Calu3 (cell line): ENCODE measurements around the gene HPSE2. TPM values are rescaled to one million over a fixed set of nuclear protein-coding genes. Genes with fewer than 3 reads are reported as not detected.

Source experiments
- BruUV-seq: library from RNA; stranded (reverse); fragments of 400-500 nt; replicated peaks from 2 replicates; lab custom pipeline; 2021; lab: Mats Ljungman, UMichigan
- CTCF ChIA-PET: fragments of 300-600 bp; sonication (Branson Sonifier 250); formaldehyde crosslinking; loops from one replicate; lab custom pipeline; 2022; ENCODE audit warnings: antibody characterized with exemption; lab: Charles Lee
- DNase-seq: peaks from one replicate; pipeline ENCODE4 v3.0.0; 2022
- H3K27ac Mint-ChIP-seq: one replicate; pipeline ENCODE4 v1.8.0; 2022; ENCODE audit warnings: mixed read lengths; ENCODE audit not compliant: unreplicated experiment
- H3K27me3 Mint-ChIP-seq: one replicate; pipeline ENCODE4 v1.8.0; 2022; ENCODE audit warnings: mixed read lengths; ENCODE audit not compliant: unreplicated experiment
- H3K36me3 Mint-ChIP-seq: one replicate; pipeline ENCODE4 v1.8.0; 2022; ENCODE audit warnings: mild to moderate bottlenecking, moderate library complexity, mixed read lengths; ENCODE audit not compliant: insufficient read depth, unreplicated experiment
- H3K4me1 Mint-ChIP-seq: one replicate; pipeline ENCODE4 v1.8.0; 2022; ENCODE audit warnings: mild to moderate bottlenecking, low read depth, mixed read lengths; ENCODE audit not compliant: unreplicated experiment
- H3K4me3 Mint-ChIP-seq: one replicate; pipeline ENCODE4 v1.8.0; 2022; ENCODE audit warnings: mild to moderate bottlenecking, low read depth, moderate library complexity, mixed read lengths; ENCODE audit not compliant: unreplicated experiment
- H3K9me3 Mint-ChIP-seq: one replicate; pipeline ENCODE4 v1.8.0; 2022; ENCODE audit warnings: low read depth, mixed read lengths; ENCODE audit not compliant: unreplicated experiment
- CTCF ChIP-seq: fragments of 200-600 bp; IDR thresholded peaks from one replicate; pipeline ENCODE4 v1.8.0; 2022; ENCODE audit warnings: antibody characterized with exemption; ENCODE audit not compliant: unreplicated experiment
- intact Hi-C: fragments of 100-400 bp; cut with micrococcal nuclease; formaldehyde crosslinking; loops from one replicate; pipeline ENCODE4 v1.10.0; 2022; ENCODE audit not compliant: unreplicated experiment
- total RNA-seq: library from RNA; stranded (reverse); gene quantifications from 2 replicates; pipeline ENCODE4 v1.2.3, GENCODE V29; 2022

HPSE2 gene
- total RNA-seq, 1 experiment from 2014 or later = not detected

- no peak for DNase-seq
- peaks cover 28% of the 10 kb centered on the region for H3K27me3 Mint-ChIP-seq
- TF ChIP-seq CTCF = no peak
- no peaks in the 10 kb centered on the region for H3K4me1 Mint-ChIP-seq
- no TSS peak for BruUV-seq
- H3K4me3 Mint-ChIP-seq = no peak overlapping the region
- H3K9me3 Mint-ChIP-seq = no peaks in the 10 kb centered on the region
- H3K36me3 Mint-ChIP-seq = no peaks in the 10 kb centered on the region
- H3K27ac Mint-ChIP-seq = no peak overlapping the region
- intact Hi-C loops = no loop called here
- CTCF ChIA-PET = no interaction called here
These were observed 580.2 kb downstream of the HPSE2 start for GRCh38 chr10:98655492-98655891.

- no TSS peak for BruUV-seq
- Mint-ChIP-seq H3K9me3 (no peaks in the 10 kb centered on the region), H3K4me3 (no peak overlapping the region), H3K27me3 (peaks cover 49% of the 10 kb centered on the region), H3K4me1 (no peaks in the 10 kb centered on the region), H3K27ac (no peak overlapping the region), H3K36me3 (no peaks in the 10 kb centered on the region)
- no peak for DNase-seq
- CTCF ChIA-PET = no interaction called here
- intact Hi-C loops = no loop called here
- no peak for TF ChIP-seq CTCF
These were observed 586.5 kb downstream of the HPSE2 start for GRCh38 chr10:98649170-98649569.

- TF ChIP-seq CTCF = no peak
- H3K4me1 Mint-ChIP-seq = no peaks in the 10 kb centered on the region
- CTCF ChIA-PET = no interaction called here
- H3K4me3 Mint-ChIP-seq = no peak overlapping the region
- no peaks in the 10 kb centered on the region for H3K36me3 Mint-ChIP-seq
- intact Hi-C loops = no loop called here
- no peak overlapping the region for H3K27ac Mint-ChIP-seq
- peaks cover 36% of the 10 kb centered on the region for H3K27me3 Mint-ChIP-seq
- no peak for DNase-seq
- H3K9me3 Mint-ChIP-seq = no peaks in the 10 kb centered on the region
- no TSS peak for BruUV-seq
These were observed 588.4 kb downstream of the HPSE2 start for GRCh38 chr10:98646998-98647917.

- intact Hi-C loops = no loop called here
- Mint-ChIP-seq H3K27ac (no peak overlapping the region), H3K4me3 (no peak overlapping the region), H3K4me1 (no peaks in the 10 kb centered on the region), H3K27me3 (peaks cover 31% of the 10 kb centered on the region), H3K36me3 (no peaks in the 10 kb centered on the region), H3K9me3 (no peaks in the 10 kb centered on the region)
- no TSS peak for BruUV-seq
- no peak for TF ChIP-seq CTCF
- CTCF ChIA-PET = no interaction called here
- no peak for DNase-seq
These were observed 591.2 kb downstream of the HPSE2 start for GRCh38 chr10:98644466-98644865.
